Neuron (in vitro differentiated cells): ENCODE data around the gene PPIL4.

Experiments used
- H2AFZ ChIP-seq: one replicate; pipeline ENCODE4 v1.6.1; 2013; ENCODE audit warnings: low read depth, mild to moderate bottlenecking, inconsistent platforms, low read length, moderate library complexity
- H3K27me3 ChIP-seq: one replicate; pipeline ENCODE4 v1.6.1; 2013; ENCODE audit warnings: low read length; ENCODE audit not compliant: insufficient read depth
- H3K36me3 ChIP-seq: one replicate; pipeline ENCODE4 v1.6.1; 2013; ENCODE audit warnings: low read length; ENCODE audit not compliant: insufficient read depth
- H3K4me1 ChIP-seq: one replicate; pipeline ENCODE4 v1.6.1; 2013; ENCODE audit warnings: low read length; ENCODE audit not compliant: insufficient read depth
- H3K4me3 ChIP-seq: 2 replicates; pipeline ENCODE4 v1.5.1; 2013; ENCODE audit warnings: mild to moderate bottlenecking, low read length, moderate library complexity
- H3K9me3 ChIP-seq: one replicate; pipeline ENCODE4 v1.6.1; 2013; ENCODE audit warnings: low read length

PPIL4 gene

DNA sequence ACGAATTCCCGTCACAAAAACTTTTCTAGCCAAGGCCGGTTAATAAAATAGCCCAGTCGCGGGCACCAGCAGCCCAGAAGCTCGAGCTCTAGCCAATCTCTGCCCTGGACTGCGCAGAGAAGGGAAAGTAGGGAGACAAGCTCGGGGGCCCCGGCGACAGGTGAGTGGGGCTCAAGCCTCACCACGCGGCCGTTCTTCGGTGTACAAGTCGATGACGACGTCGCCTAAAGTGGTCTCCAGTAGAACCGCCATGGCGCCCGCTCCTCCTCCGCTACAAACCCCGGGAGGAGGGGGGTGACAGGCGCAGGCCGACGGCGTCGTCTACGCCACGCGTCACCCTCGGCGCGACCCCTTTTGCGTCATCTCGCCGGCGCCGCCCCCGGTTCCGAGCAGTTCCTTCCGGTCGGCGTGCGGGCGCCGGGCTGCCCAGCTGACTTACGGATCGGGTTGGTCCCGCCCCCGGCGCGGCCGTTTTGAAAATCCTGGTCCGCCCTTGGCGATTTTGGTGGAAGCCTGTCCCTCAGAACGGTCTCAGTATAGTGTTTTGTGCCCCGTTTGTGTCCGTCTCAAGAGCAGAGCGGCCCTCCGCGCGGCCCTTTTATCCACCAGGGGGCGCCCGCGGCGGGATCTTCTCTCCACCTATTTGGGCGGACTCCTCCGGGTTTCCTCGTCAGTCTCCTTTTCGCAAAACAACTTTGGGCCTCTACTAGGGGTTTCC, at the start of gene PPIL4:
Gene PPIL4 (minus strand): TSS at position 290 of the 718 bp plus-strand sequence. CDS start 38 bp downstream, at position 252.
- Histone ChIP-seq H3K4me3 (peak within 1 kb of the TSS; percentile 63), H3K9me3 (no peaks in the 10 kb centered on the region), H3K36me3 (peaks cover 2% of the 10 kb centered on the region), H2AFZ (peak within 1 kb of the TSS; percentile 85), H3K27me3 (peaks cover 3% of the 10 kb centered on the region), H3K4me1 (peaks cover 19% of the 10 kb centered on the region)

- Histone ChIP-seq H2AFZ (no peak overlapping the region), H3K36me3 (peaks cover 73% of the 10 kb centered on the region), H3K9me3 (no peaks in the 10 kb centered on the region), H3K4me1 (no peaks in the 10 kb centered on the region), H3K27me3 (no peaks in the 10 kb centered on the region), H3K4me3 (no peak overlapping the region)
Observed at GRCh38 chr6:149593408-149593807, 47.6 kb upstream of the PPIL4 start.

- Histone ChIP-seq H3K36me3 (peaks cover 72% of the 10 kb centered on the region), H3K27me3 (no peaks in the 10 kb centered on the region), H3K4me1 (no peaks in the 10 kb centered on the region), H3K4me3 (no peak overlapping the region), H3K9me3 (no peaks in the 10 kb centered on the region), H2AFZ (no peak overlapping the region)
Observed at GRCh38 chr6:149592983-149593382, 47.1 kb upstream of the PPIL4 start.

GRCh38 chr6:149586149-149586548, 40.3 kb upstream of the PPIL4 start:
- peaks cover 69% of the 10 kb centered on the region for H3K36me3 ChIP-seq
- H3K9me3 ChIP-seq: no peaks in the 10 kb centered on the region
- no peaks in the 10 kb centered on the region for H3K27me3 ChIP-seq
- no peaks in the 10 kb centered on the region for H3K4me1 ChIP-seq
- H3K4me3 ChIP-seq: no peak overlapping the region
- no peak overlapping the region for H2AFZ ChIP-seq

- Histone ChIP-seq H3K36me3 (peaks cover 64% of the 10 kb centered on the region), H3K4me1 (no peaks in the 10 kb centered on the region), H2AFZ (no peak overlapping the region), H3K27me3 (no peaks in the 10 kb centered on the region), H3K9me3 (no peaks in the 10 kb centered on the region), H3K4me3 (no peak overlapping the region)
Observed at GRCh38 chr6:149581349-149581748, 35.5 kb upstream of the PPIL4 start.

- Histone ChIP-seq H3K4me3 (no peak overlapping the region), H2AFZ (no peak overlapping the region), H3K9me3 (no peaks in the 10 kb centered on the region), H3K36me3 (peaks cover 64% of the 10 kb centered on the region), H3K27me3 (no peaks in the 10 kb centered on the region), H3K4me1 (no peaks in the 10 kb centered on the region)
Observed at GRCh38 chr6:149580880-149581279, 35.0 kb upstream of the PPIL4 start.

DNA sequence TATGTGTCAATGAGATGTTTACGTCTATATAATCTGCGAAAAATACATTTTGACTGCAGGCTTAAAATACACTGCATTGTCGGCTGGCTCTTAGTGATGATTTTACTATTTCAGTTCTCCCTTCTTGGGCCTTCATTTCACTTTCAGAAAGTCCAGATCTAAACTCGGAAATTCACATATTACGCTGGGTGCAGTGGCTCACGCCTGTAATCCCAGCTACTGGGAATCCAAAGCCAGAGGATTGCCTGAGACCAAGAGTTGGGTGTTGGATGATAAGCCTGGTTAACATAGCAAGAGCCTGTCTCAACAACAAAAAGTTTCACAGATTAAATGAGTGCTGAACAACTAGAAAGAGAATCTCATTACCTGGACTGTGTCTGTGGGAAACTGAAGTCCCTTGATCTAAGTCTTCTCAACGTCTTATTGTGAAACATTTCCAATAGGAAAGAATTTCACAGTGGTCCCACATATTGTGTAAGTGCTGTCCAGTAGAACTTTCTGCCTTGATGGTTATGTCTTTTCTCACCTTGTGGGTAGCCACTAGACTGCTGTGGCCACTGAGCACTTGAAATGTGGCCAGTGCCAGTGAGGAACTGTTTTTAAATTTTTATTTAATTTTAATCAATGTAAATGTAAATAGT, 22.2 kb upstream of the PPIL4 start:
- Histone ChIP-seq H3K36me3 (peaks cover 5% of the 10 kb centered on the region), H3K4me1 (peaks cover 15% of the 10 kb centered on the region), H3K9me3 (no peaks in the 10 kb centered on the region), H2AFZ (no peak overlapping the region), H3K4me3 (no peak overlapping the region), H3K27me3 (no peaks in the 10 kb centered on the region)

DNA sequence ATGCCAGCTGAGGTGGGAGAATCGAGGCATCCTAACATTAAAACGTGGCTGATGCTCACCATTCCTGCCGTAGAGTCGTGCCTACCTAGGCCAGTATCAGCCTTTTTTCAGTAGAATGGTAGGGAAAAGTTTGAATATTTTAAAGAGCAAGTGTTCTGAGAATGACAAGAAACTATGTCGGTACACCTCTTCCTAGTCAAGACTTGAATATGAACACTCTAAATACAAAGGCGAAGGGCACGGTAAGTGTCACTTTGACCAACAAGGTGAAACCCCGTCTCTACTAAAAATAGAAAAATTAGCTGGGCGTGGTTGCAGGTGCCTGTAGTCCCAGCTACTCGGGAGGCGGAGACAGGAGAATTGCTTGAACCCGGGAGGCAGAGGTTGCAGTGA, 21.3 kb upstream of the PPIL4 start:
- Histone ChIP-seq H3K27me3 (no peaks in the 10 kb centered on the region), H3K36me3 (no peaks in the 10 kb centered on the region), H2AFZ (peak overlapping the region; percentile 99), H3K4me3 (peak overlapping the region; percentile 100), H3K9me3 (no peaks in the 10 kb centered on the region), H3K4me1 (peaks cover 15% of the 10 kb centered on the region)

DNA sequence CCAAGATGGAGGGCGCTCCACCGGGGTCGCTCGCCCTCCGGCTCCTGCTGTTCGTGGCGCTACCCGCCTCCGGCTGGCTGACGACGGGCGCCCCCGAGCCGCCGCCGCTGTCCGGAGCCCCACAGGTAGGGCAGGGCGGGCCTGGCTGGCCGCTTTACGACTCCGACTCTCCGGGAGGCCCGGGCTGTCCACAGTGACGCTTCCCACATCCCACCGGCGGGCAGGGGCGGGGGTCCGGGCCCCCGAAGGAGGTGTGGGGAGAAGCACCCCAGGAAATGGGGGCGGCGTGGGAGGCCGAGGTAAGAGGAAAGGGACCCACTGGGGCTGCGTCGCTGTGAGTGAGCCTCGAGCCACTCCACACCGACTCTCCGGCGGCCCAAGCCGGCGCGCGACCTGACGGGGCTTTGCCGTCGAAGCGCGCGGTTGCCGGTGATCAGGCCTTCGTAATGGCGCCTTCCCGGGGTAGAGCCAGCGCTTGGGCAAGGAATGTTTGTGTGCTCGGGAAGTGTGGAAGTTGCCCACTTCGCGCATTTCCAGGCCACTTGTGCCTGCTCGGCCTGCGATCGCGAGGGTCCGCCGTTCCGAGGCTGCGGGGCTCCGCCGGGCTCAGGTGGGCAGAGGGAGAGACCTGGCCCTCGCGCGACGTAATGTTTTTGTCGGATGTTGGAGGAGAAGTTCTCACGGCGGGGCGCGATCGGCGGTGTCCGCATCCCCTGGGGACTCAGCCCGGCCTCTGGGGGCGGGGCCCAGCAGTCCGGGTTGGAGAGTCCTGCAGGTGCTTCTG, 20.8 kb upstream of the PPIL4 start:
- H2AFZ ChIP-seq: peak overlapping the region; percentile 99

DNA sequence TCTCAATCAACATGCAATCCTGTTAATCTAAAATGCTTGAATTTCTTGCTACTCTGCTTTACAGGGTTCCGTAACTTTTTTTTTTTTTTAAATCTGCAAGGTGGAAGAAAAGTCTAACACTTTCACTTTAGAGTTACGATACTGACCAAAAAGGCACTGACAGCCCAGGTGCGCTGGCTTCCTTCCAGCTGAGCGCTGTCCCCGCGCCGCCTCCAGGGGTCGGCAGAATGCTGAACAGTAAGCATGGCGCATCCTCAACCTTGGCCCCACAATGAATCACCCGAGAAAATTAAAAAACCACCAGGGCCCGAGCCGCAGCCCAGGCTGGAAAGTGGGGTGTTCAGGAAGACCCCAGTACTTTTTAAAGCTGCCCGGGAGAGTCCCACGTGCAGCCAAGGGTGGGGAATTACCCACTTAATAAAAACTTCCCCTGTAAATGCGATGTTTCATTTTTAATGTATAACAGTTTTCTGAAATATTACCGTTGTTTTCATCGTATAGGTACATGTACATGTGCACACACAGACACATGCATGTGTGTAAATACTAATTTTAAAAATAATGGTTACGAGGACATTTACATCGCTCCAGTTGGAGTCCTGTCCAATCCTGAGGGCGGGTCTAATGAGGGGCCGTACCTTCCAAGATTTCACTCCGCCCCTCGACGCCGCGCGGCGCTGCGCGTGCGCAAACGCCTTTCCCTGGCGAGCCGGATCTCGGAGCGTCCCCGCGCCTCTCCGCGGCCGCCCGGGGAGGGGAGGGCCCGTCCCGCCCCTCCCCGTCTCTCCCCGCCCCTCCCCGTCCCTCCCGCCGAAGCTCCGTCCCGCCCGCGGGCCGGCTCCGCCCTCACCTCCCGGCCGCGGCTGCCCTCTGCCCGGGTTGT, 19.9 kb upstream of the PPIL4 start, which contains the start of gene GINM1:
Gene GINM1 (plus strand): TSS at position 849 of the 883 bp plus-strand sequence. CDS start 40 bp downstream, outside the sequence.
- Histone ChIP-seq H3K27me3 (no peaks in the 10 kb centered on the region), H3K4me1 (peaks cover 15% of the 10 kb centered on the region), H3K9me3 (no peaks in the 10 kb centered on the region), H3K4me3 (peak within 1 kb of the TSS; percentile 100), H3K36me3 (no peaks in the 10 kb centered on the region), H2AFZ (peak within 1 kb of the TSS; percentile 100)

More for the DNA sequence above, 20.8 kb upstream of the PPIL4 start:
- Histone ChIP-seq H3K4me1 (peaks cover 15% of the 10 kb centered on the region), H3K36me3 (no peaks in the 10 kb centered on the region), H3K9me3 (no peaks in the 10 kb centered on the region), H3K27me3 (no peaks in the 10 kb centered on the region), H3K4me3 (peak overlapping the region; percentile 100)

DNA sequence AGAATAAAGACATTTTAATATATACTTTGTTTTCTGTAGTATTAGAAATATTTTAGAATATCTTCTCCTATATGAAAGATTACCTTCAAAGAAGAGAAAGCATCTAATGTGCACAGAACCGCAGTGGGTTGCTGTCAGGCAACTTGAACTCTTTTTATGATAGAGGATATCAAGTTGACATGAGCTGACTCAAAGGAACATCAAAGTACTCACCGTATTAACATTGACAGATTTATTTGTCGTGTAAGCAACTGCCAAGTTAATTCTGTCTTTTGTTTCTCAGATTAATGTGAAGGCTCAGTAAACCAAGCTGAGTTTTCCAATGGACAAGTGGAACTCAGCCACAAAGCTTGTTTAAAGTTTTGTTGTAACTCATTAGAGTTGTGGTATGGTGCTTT, 18.1 kb upstream of the PPIL4 start:
- no peaks in the 10 kb centered on the region for H3K27me3 ChIP-seq
- H3K4me3 ChIP-seq: no peak overlapping the region
- no peaks in the 10 kb centered on the region for H3K9me3 ChIP-seq
- H3K4me1 ChIP-seq: peaks cover 15% of the 10 kb centered on the region
- H2AFZ ChIP-seq: no peak overlapping the region
- no peaks in the 10 kb centered on the region for H3K36me3 ChIP-seq

DNA sequence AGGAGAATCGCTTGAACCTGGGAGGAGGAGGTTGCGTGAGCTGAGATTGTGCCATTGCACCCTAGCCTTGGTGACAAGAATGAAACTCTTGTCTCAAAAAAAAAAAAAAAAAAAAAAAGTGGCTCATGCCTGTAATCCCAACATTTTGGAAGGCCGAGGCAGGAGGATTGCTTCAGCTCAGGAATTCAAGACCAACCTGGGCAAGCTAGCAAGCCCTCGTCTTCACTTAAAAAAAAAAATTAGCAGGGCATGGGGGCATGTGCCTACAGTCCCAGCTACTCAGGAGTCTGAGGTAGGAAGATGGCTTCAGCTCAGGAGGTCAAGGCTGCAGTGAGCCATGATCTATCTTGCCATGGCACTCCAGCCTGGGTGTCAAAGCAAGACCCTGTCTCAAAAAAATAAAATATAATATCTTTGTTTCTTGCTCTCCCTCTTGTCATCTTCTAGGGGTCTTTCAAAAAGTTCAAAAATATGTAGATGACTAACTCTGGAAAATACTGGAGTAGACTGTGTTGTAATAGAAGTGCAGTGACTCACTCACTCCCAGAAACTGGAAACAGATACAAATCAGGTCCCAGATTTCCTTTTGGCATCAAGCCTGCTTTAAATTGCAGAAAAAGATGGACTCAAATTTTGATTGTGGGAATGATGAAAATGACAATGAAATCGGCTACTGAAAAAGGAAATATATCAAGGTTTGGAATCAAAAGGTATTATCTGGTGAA, 17.5 kb upstream of the PPIL4 start:
- Histone ChIP-seq H3K9me3 (no peaks in the 10 kb centered on the region), H3K36me3 (no peaks in the 10 kb centered on the region), H3K4me3 (no peak overlapping the region), H3K4me1 (peaks cover 15% of the 10 kb centered on the region), H2AFZ (no peak overlapping the region), H3K27me3 (no peaks in the 10 kb centered on the region)
